ENCODE results near the gene MED16. TPM values are rescaled to one million over a fixed set of nuclear protein-coding genes. Genes with fewer than 3 reads are reported as not detected.
"Not testable (repeated sequence)": the region's sequence is repeated elsewhere in the genome, so short reads cannot be mapped to it uniquely, and the experiment has no call there.

MED16 gene
- total RNA-seq, 1 experiment from 2014 or later: 22.4 TPM

GRCh38 chr19:843180-843835 lies 49.7 kb downstream of the MED16 start:
- peak overlapping the region; percentile 24 for H3K4me3 Mint-ChIP-seq (ENCODE audit: low read depth, unreplicated experiment)

GRCh38 chr19:842802-843179 lies 50.2 kb downstream of the MED16 start:
- H3K9me3 Mint-ChIP-seq (ENCODE audit: low read depth, unreplicated experiment); intact Hi-C loops (cut with micrococcal nuclease; ENCODE audit: unreplicated experiment); CTCF ChIA-PET; H3K4me1 Mint-ChIP-seq (ENCODE audit: low read depth, unreplicated experiment); H3K36me3 Mint-ChIP-seq (ENCODE audit: insufficient read depth, unreplicated experiment); H3K27ac Mint-ChIP-seq (ENCODE audit: unreplicated experiment); BruUV-seq (replicated peaks); H3K4me3 Mint-ChIP-seq (ENCODE audit: low read depth, unreplicated experiment); DNase-seq: not testable (repeated sequence)
- H3K27me3 Mint-ChIP-seq (ENCODE audit: unreplicated experiment): peaks cover 54% of the 10 kb centered on the region

More at GRCh38 chr19:843180-843835, 49.7 kb downstream of the MED16 start:
- intact Hi-C loops (cut with micrococcal nuclease; ENCODE audit: unreplicated experiment): no loop called here
- CTCF ChIA-PET: no interaction called here
- no TSS peak for BruUV-seq (replicated peaks)
- H3K27me3 Mint-ChIP-seq (ENCODE audit: unreplicated experiment): peaks cover 59% of the 10 kb centered on the region
- peaks cover 9% of the 10 kb centered on the region for H3K4me1 Mint-ChIP-seq (ENCODE audit: low read depth, unreplicated experiment)
- peaks cover 3% of the 10 kb centered on the region for H3K9me3 Mint-ChIP-seq (ENCODE audit: low read depth, unreplicated experiment)
- no peak overlapping the region for H3K27ac Mint-ChIP-seq (ENCODE audit: unreplicated experiment)
- peak; percentile 40 for DNase-seq
- no peak for TF ChIP-seq CTCF (IDR thresholded peaks at IDR 0.05; ENCODE audit: unreplicated experiment)
- H3K36me3 Mint-ChIP-seq (ENCODE audit: insufficient read depth, unreplicated experiment): peaks cover 3% of the 10 kb centered on the region

GRCh38 chr19:840519-841206 lies 52.3 kb downstream of the MED16 start, which contains the start of gene PRTN3:
PRTN3 (plus strand) TSS chr19:840999; CDS start chr19:841009, 10 bp downstream.
- CTCF ChIA-PET: no interaction called here
- no peaks in the 10 kb centered on the region for H3K4me1 Mint-ChIP-seq (ENCODE audit: low read depth, unreplicated experiment)
- no TSS peak for BruUV-seq (replicated peaks)
- H3K27me3 Mint-ChIP-seq (ENCODE audit: unreplicated experiment): peaks cover 48% of the 10 kb centered on the region
- no peak for DNase-seq
- H3K27ac Mint-ChIP-seq (ENCODE audit: unreplicated experiment): peak within 1 kb of the TSS; percentile 76
- H3K36me3 Mint-ChIP-seq (ENCODE audit: insufficient read depth, unreplicated experiment): peaks cover 3% of the 10 kb centered on the region
- intact Hi-C loops (cut with micrococcal nuclease; ENCODE audit: unreplicated experiment): no loop called here
- H3K4me3 Mint-ChIP-seq (ENCODE audit: low read depth, unreplicated experiment): no peak within 1 kb of the TSS
- TF ChIP-seq CTCF (IDR thresholded peaks at IDR 0.05; ENCODE audit: unreplicated experiment): no peak
- peaks cover 3% of the 10 kb centered on the region for H3K9me3 Mint-ChIP-seq (ENCODE audit: low read depth, unreplicated experiment)

- BruUV-seq (replicated peaks): no TSS peak
- Mint-ChIP-seq H3K27ac (ENCODE audit: unreplicated experiment) (no peak overlapping the region), H3K36me3 (ENCODE audit: insufficient read depth, unreplicated experiment) (no peaks in the 10 kb centered on the region), H3K4me3 (ENCODE audit: low read depth, unreplicated experiment) (no peak overlapping the region), H3K27me3 (ENCODE audit: unreplicated experiment) (peaks cover 32% of the 10 kb centered on the region), H3K9me3 (ENCODE audit: low read depth, unreplicated experiment) (no peaks in the 10 kb centered on the region), H3K4me1 (ENCODE audit: low read depth, unreplicated experiment) (no peaks in the 10 kb centered on the region)
- CTCF ChIA-PET: no interaction called here
- intact Hi-C loops (cut with micrococcal nuclease; ENCODE audit: unreplicated experiment): no loop called here
- no peak for DNase-seq
- no peak for TF ChIP-seq CTCF (IDR thresholded peaks at IDR 0.05; ENCODE audit: unreplicated experiment)
Observed at GRCh38 chr19:835210-835810, 57.7 kb downstream of the MED16 start.

Data from Calu3 (cell line).